Activated naive CD4-positive, alpha-beta T cell treated with anti-CD3 and anti-CD28 coated beads for 36 hours (primary cell): ENCODE results near the gene DBNDD2. TPM values are rescaled to one million over a fixed set of nuclear protein-coding genes. Genes with fewer than 3 reads are reported as not detected.

Source experiments
- CTCF ChIA-PET: fragments of 350-600 bp; sonication (Branson Sonifier 250); formaldehyde crosslinking; loops from one replicate; lab custom pipeline; 2021; ENCODE audit warnings: antibody characterized with exemption; lab: Charles Lee
- DNase-seq: peaks from one replicate; pipeline ENCODE4 v3.0.0-alpha.2; 2020
- H3K27ac Mint-ChIP-seq: one replicate; pipeline ENCODE4 v1.8.0; 2021; ENCODE audit warnings: mild to moderate bottlenecking, mixed read lengths
- H3K27me3 Mint-ChIP-seq: one replicate; pipeline ENCODE4 v1.8.0; 2021; ENCODE audit warnings: low read depth, mixed read lengths
- H3K36me3 Mint-ChIP-seq: one replicate; pipeline ENCODE4 v1.8.0; 2021; ENCODE audit warnings: low read depth, mixed read lengths
- H3K4me1 Mint-ChIP-seq: one replicate; pipeline ENCODE4 v1.8.0; 2021; ENCODE audit warnings: low read depth, mixed read lengths
- H3K4me3 Mint-ChIP-seq: one replicate; pipeline ENCODE4 v1.8.0; 2021; ENCODE audit warnings: mild to moderate bottlenecking, moderate library complexity, mixed read lengths
- H3K9me3 Mint-ChIP-seq: one replicate; pipeline ENCODE4 v1.8.0; 2021; ENCODE audit warnings: mixed read lengths
- intact Hi-C: fragments of 100-400 bp; cut with micrococcal nuclease; formaldehyde crosslinking; loops from one replicate; pipeline ENCODE4 v1.15.1; 2023
- total RNA-seq, 2 experiments: library from RNA; stranded (reverse); gene quantifications; one replicate each; pipeline ENCODE4 v1.2.3, GENCODE V29; 2021

Gene DBNDD2
- total RNA-seq, 2 experiments from 2014 or later: 55.3 to 56.7 TPM

DNA sequence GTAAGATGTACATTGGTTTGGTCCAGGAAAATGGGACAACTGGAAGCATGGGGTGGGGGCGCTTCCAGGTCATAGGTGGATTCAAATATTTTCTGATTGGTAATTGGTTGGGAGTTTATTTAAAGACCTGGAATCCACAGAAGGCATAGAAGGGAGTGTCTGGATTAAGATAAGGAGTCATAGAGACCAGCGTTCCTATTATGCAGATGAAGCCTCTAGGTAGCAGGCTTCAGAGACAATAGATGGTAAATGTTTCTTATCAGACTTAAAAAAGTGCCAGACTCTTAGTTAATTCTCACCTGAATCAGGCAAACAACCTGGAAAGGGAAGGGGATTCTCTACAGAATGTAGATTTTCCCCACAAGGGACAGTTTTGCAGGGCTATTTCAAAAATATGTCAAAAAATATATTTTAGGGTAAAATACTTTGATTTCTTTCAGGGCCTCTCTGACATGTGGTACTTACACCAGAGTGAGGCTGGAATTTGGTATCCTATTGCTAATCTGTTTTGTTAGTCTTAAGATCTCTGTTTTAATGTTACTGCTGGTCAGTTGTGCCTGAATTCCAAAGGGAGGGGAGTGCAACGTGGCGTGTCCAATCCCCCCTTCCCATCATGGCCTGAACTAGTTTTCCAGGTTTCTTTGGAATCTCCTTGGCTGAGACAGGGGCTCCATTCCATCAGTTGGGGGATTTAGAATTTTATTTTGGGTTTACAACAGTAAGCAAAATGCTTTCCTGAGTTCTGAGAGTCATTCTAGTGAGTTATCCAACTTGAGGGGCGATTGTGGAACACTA lies 33.0 kb downstream of the DBNDD2 start:
- no peaks in the 10 kb centered on the region for H3K36me3 Mint-ChIP-seq
- CTCF ChIA-PET: interaction anchor here (1.3 to 7.6 kb wide), 3 partner anchors 11 to 78 kb away, joined by 3 to 209 read pairs (median 4); partner anchors contain the start of genes SYS1 and TP53TG5
- no peak overlapping the region for H3K27ac Mint-ChIP-seq
- H3K27me3 Mint-ChIP-seq: no peaks in the 10 kb centered on the region
- H3K4me3 Mint-ChIP-seq: no peak overlapping the region
- peaks cover 18% of the 10 kb centered on the region for H3K4me1 Mint-ChIP-seq
- no peak for DNase-seq
- intact Hi-C loops: no loop called here
- H3K9me3 Mint-ChIP-seq: no peaks in the 10 kb centered on the region

DNA sequence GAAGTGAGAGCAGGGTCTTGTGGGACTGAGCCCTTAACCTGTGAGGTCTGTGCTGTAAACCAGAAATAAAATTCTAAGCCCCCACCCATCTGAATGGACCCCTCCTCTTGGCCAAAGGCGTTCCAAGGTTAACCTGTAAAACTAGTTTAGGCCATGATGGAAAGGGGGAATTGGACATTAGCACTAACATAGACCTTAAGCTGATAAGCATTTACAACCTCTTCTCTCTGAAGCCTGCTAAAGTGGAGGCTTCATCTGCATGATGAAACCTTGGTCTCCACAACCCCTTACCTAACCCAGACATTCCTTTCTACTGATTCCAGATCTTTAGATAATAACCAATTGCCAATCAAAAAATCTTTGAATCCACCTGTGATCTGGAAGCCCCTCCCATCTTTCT lies 33.7 kb downstream of the DBNDD2 start:
- no peak for DNase-seq
- Mint-ChIP-seq H3K4me1 (peaks cover 18% of the 10 kb centered on the region), H3K36me3 (no peaks in the 10 kb centered on the region), H3K27me3 (no peaks in the 10 kb centered on the region), H3K27ac (no peak overlapping the region), H3K9me3 (no peaks in the 10 kb centered on the region), H3K4me3 (no peak overlapping the region)
- intact Hi-C loops: no loop called here
- CTCF ChIA-PET: no interaction called here

DNA sequence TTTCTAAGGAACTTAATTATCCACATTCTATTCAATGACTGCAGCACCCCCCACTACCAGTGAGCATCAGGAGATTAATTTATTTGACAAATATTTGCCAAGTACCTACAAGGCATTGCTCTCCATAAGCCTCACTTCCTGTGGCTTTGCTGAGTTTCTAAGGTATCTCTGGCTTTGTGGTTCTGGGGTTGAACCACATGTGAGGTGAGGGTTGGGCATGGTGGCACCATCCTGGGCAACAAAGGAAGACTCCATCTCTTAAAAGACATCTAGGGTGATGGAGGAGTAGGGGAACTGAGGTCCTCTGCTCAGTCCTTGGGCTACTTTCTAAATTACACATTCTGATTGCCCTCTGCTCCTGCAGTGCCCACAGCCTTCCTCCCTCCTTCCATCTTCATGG lies 36.0 kb downstream of the DBNDD2 start:
- peak; percentile 30 for DNase-seq
- Mint-ChIP-seq H3K4me1 (peaks cover 14% of the 10 kb centered on the region), H3K4me3 (no peak overlapping the region), H3K9me3 (no peaks in the 10 kb centered on the region), H3K36me3 (peaks cover 2% of the 10 kb centered on the region), H3K27me3 (no peaks in the 10 kb centered on the region), H3K27ac (no peak overlapping the region)
- CTCF ChIA-PET: interaction anchor here (1.6 kb wide), 1 partner anchor 71 kb away, joined by 11 read pairs; no protein-coding TSS in a partner anchor
- intact Hi-C loops: no loop called here

GRCh38 chr20:45445805-45446562 lies 37.9 kb downstream of the DBNDD2 start:
- Mint-ChIP-seq H3K36me3 (peaks cover 2% of the 10 kb centered on the region), H3K27ac (no peak overlapping the region), H3K9me3 (no peaks in the 10 kb centered on the region), H3K27me3 (no peaks in the 10 kb centered on the region), H3K4me3 (no peak overlapping the region), H3K4me1 (peaks cover 14% of the 10 kb centered on the region)
- CTCF ChIA-PET: interaction anchor here (0.6 to 3.3 kb wide), 12 partner anchors 9 to 152 kb away, joined by 3 to 22 read pairs (median 4); partner anchors contain the start of gene SYS1
- intact Hi-C loops: no loop called here
- DNase-seq: peak; percentile 54

DNA sequence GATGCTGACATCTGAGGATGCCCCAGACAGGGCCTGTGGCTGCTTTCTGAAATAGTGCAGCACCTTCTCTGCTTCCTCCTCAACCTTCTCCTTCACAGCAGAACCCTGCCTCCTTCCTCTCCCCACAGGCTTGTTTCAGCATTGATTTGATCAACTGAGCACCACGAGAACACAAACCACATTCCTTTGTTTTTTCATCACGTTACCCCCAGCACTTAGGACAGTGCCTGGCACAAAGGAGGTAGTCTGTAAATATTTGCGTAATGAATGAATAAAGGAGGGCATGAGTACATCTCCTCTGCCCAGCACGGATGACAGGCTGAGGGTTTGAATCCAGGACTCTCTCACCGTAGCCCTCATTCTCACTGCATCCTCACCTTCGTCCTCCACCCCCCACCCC lies 40.2 kb downstream of the DBNDD2 start:
- DNase-seq: no peak
- CTCF ChIA-PET: interaction anchor here (0.6 to 4.3 kb wide), 3 partner anchors 11 to 87 kb away, joined by 3 to 27 read pairs (median 4); no protein-coding TSS in a partner anchor
- peaks cover 14% of the 10 kb centered on the region for H3K4me1 Mint-ChIP-seq
- no peaks in the 10 kb centered on the region for H3K9me3 Mint-ChIP-seq
- H3K36me3 Mint-ChIP-seq: peaks cover 2% of the 10 kb centered on the region
- no peak overlapping the region for H3K4me3 Mint-ChIP-seq
- no peak overlapping the region for H3K27ac Mint-ChIP-seq
- intact Hi-C loops: no loop called here
- no peaks in the 10 kb centered on the region for H3K27me3 Mint-ChIP-seq

GRCh38 chr20:45449528-45449927 lies 41.4 kb downstream of the DBNDD2 start:
- DNase-seq: no peak
- intact Hi-C loops: no loop called here
- no peaks in the 10 kb centered on the region for H3K9me3 Mint-ChIP-seq
- peaks cover 2% of the 10 kb centered on the region for H3K36me3 Mint-ChIP-seq
- peaks cover 3% of the 10 kb centered on the region for H3K4me1 Mint-ChIP-seq
- H3K27me3 Mint-ChIP-seq: no peaks in the 10 kb centered on the region
- CTCF ChIA-PET: interaction anchor here (0.8 to 6.2 kb wide), 22 partner anchors 9 to 321 kb away, joined by 3 to 64 read pairs (median 6); partner anchors contain the start of genes MATN4 and SYS1
- H3K27ac Mint-ChIP-seq: no peak overlapping the region
- H3K4me3 Mint-ChIP-seq: no peak overlapping the region

- Mint-ChIP-seq H3K4me3 (no peak overlapping the region), H3K9me3 (no peaks in the 10 kb centered on the region), H3K36me3 (peaks cover 2% of the 10 kb centered on the region), H3K27me3 (no peaks in the 10 kb centered on the region), H3K4me1 (no peaks in the 10 kb centered on the region), H3K27ac (no peak overlapping the region)
- DNase-seq: peak; percentile 30
- intact Hi-C loops: loop anchor here (1.0 kb wide), 3 partner anchors 87 to 131 kb away; partner anchors contain the start of gene SYS1
- CTCF ChIA-PET: interaction anchor here (0.8 to 6.2 kb wide), 26 partner anchors 8 to 320 kb away, joined by 3 to 64 read pairs (median 4); partner anchors contain the start of genes MATN4 and SYS1
Measured at GRCh38 chr20:45450097-45450818, 42.2 kb downstream of the DBNDD2 start.

GRCh38 chr20:45452238-45452637 lies 44.1 kb downstream of the DBNDD2 start:
- H3K4me1 Mint-ChIP-seq: no peaks in the 10 kb centered on the region

DNA sequence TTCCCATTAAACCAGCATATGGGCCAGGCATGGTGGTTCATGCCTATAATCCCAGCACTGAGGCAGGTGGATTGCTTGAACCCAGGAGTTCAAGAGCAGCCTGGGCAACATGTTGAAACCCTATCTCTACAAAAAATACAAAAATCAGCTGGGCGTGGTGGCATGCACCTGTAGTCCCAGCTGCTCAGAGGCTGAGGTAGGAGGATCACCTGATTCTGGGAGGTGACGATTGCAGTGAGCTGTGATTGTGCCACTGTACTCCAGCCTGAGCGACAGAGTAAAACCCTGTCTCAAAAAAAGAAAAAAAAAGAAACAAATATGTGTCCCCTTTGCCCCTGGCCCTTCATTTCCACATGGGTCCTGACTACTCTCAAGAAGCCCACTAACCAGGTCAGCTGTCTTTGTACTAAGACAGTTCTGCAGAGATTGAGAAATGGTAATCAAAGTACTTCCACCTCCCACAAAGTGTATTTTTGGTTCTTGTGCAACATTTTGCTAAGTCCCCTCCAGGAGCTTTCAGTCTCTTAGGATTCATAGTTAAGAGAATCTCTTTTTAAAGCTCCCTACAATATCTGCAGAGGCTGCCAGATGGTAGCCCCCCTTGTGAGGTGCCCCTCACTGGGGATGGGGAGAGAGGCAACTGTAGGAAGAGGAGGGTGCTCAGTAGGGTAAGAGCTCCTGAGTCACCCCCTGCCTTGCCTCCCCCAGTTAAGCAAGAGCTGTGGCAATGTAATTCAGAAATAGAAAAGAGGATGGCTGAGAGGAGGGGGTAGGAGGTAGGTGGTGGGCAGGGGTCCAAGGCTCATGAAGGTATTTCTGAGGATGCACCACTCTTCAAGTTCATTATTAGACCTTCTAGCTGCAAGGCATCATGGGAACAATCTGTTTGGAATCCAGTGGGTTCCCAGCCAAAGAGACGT lies 44.9 kb downstream of the DBNDD2 start:
- H3K36me3 Mint-ChIP-seq: peaks cover 2% of the 10 kb centered on the region
- CTCF ChIA-PET: interaction anchor here (0.6 to 6.2 kb wide), 12 partner anchors 10 to 318 kb away, joined by 3 to 64 read pairs (median 4); partner anchors contain the start of gene SYS1

More at GRCh38 chr20:45452238-45452637, 44.1 kb downstream of the DBNDD2 start:
- intact Hi-C loops: no loop called here
- H3K9me3 Mint-ChIP-seq: no peaks in the 10 kb centered on the region
- CTCF ChIA-PET: interaction anchor here (0.6 to 6.2 kb wide), 10 partner anchors 12 to 319 kb away, joined by 3 to 64 read pairs (median 12); partner anchors contain the start of gene SYS1
- DNase-seq: no peak
- H3K27me3 Mint-ChIP-seq: no peaks in the 10 kb centered on the region
- no peak overlapping the region for H3K4me3 Mint-ChIP-seq
- H3K27ac Mint-ChIP-seq: no peak overlapping the region
- H3K36me3 Mint-ChIP-seq: peaks cover 2% of the 10 kb centered on the region

GRCh38 chr20:45456632-45457031 lies 48.5 kb downstream of the DBNDD2 start:
- Mint-ChIP-seq H3K27me3 (no peaks in the 10 kb centered on the region), H3K36me3 (no peaks in the 10 kb centered on the region), H3K9me3 (no peaks in the 10 kb centered on the region), H3K4me3 (no peak overlapping the region), H3K27ac (no peak overlapping the region), H3K4me1 (no peaks in the 10 kb centered on the region)
- CTCF ChIA-PET: interaction anchor here (0.8 to 5.1 kb wide), 4 partner anchors 9 to 314 kb away, joined by 3 to 31 read pairs (median 7); no protein-coding TSS in a partner anchor
- DNase-seq: peak; percentile 74
- intact Hi-C loops: loop anchor here (1.0 kb wide), 1 partner anchor 315 kb away; no protein-coding TSS in a partner anchor

More for the DNA sequence above, 44.9 kb downstream of the DBNDD2 start:
- intact Hi-C loops: no loop called here
- no peak for DNase-seq
- no peaks in the 10 kb centered on the region for H3K27me3 Mint-ChIP-seq
- H3K4me1 Mint-ChIP-seq: no peaks in the 10 kb centered on the region
- H3K4me3 Mint-ChIP-seq: no peak overlapping the region
- H3K27ac Mint-ChIP-seq: no peak overlapping the region
- H3K9me3 Mint-ChIP-seq: no peaks in the 10 kb centered on the region

DNA sequence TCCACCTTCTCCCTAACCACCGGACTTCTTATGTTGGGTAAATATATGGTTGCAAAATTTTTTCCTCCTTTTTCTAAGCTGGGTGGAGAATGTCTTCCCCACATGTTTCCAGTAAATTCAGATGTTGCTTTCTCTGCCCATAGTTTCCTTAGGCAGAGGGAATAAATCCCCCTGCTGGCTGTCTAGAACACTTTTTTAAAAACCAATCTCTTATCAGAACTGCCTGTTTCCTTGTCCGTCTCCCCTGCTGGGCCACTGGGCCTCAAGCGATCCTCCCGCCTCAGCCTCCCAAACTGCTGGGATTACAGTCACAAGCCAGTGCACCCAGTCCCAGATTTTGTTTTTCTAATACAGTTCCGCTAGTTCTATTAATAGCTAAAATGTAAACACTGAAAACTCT lies 51.5 kb downstream of the DBNDD2 start:
- H3K27ac Mint-ChIP-seq: no peak overlapping the region
- no peaks in the 10 kb centered on the region for H3K9me3 Mint-ChIP-seq
- intact Hi-C loops: no loop called here
- H3K4me1 Mint-ChIP-seq: no peaks in the 10 kb centered on the region
- no peaks in the 10 kb centered on the region for H3K27me3 Mint-ChIP-seq
- CTCF ChIA-PET: interaction anchor here (0.6 to 1.8 kb wide), 6 partner anchors 14 to 312 kb away, joined by 3 to 6 read pairs (median 4); partner anchors contain the start of gene SYS1
- no peak overlapping the region for H3K4me3 Mint-ChIP-seq
- DNase-seq: no peak
- no peaks in the 10 kb centered on the region for H3K36me3 Mint-ChIP-seq
